ENCODE data around the gene SP4. TPM values are rescaled to one million over a fixed set of nuclear protein-coding genes. Genes with fewer than 3 reads are reported as not detected.

SP4 gene
- total RNA-seq, 2 donors from 2014 or later = 10.9 to 14.1 TPM

DNA sequence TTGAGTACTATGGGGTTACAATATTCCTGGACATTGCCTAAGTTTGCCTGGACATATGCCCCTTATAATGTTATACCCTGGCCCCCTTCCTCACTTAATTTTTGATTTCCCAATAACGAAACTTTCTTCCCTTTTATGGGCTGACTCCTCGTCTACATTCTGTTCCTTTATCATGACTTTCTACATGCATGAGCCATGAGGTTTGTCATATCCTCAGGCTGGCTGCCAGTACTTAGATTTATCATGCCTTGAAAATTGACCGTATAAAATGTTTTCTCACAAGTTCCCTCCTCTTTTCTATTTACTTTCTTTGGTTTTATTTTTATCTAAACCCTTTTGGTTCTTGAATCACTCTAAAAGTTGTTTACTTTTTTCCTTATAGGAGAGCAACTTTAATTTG, 119.6 kb downstream of the SP4 start:
- Histone ChIP-seq H3K9me3 (no peaks in the 10 kb centered on the region), H3K27me3 (replicated peaks; ENCODE audit: insufficient read depth) (no peaks in the 10 kb centered on the region), H3K27ac (no peak overlapping the region), H3K36me3 (no peaks in the 10 kb centered on the region), H3K4me3 (no peak overlapping the region), H3K4me1 (replicated peaks) (no peaks in the 10 kb centered on the region)
- intact Hi-C loops (cut with DNase I) = no loop called here
- no peak for DNase-seq (ENCODE audit: low spot score)
- 42% methylated on average over 3 of the region's 3 CpGs for WGBS
- TF ChIP-seq POLR2AphosphoS5 (IDR thresholded peaks at IDR 0.05) (no peak), POLR2A (IDR thresholded peaks at IDR 0.05) (no peak)
- TF ChIP-seq, protein P1, sequence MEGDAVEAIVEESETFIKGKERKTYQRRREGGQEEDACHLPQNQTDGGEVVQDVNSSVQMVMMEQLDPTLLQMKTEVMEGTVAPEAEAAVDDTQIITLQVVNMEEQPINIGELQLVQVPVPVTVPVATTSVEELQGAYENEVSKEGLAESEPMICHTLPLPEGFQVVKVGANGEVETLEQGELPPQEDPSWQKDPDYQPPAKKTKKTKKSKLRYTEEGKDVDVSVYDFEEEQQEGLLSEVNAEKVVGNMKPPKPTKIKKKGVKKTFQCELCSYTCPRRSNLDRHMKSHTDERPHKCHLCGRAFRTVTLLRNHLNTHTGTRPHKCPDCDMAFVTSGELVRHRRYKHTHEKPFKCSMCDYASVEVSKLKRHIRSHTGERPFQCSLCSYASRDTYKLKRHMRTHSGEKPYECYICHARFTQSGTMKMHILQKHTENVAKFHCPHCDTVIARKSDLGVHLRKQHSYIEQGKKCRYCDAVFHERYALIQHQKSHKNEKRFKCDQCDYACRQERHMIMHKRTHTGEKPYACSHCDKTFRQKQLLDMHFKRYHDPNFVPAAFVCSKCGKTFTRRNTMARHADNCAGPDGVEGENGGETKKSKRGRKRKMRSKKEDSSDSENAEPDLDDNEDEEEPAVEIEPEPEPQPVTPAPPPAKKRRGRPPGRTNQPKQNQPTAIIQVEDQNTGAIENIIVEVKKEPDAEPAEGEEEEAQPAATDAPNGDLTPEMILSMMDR (IDR thresholded peaks at IDR 0.05) = no peak

GRCh38 chr7:21548491-21548890, 120.6 kb downstream of the SP4 start:
- Histone ChIP-seq H3K36me3 (no peaks in the 10 kb centered on the region), H3K4me1 (replicated peaks) (no peaks in the 10 kb centered on the region), H3K9me3 (no peaks in the 10 kb centered on the region), H3K27me3 (replicated peaks; ENCODE audit: insufficient read depth) (no peaks in the 10 kb centered on the region), H3K27ac (no peak overlapping the region), H3K4me3 (no peak overlapping the region)
- TF ChIP-seq, protein P1 (IDR thresholded peaks at IDR 0.05) = no peak
- TF ChIP-seq POLR2A (IDR thresholded peaks at IDR 0.05) = no peak
- no peak for TF ChIP-seq POLR2AphosphoS5 (IDR thresholded peaks at IDR 0.05)
- DNase-seq (ENCODE audit: low spot score) = no peak
- 71% methylated on average over 3 of the region's 3 CpGs for WGBS
- intact Hi-C loops (cut with DNase I) = no loop called here

- intact Hi-C loops (cut with DNase I) = no loop called here
- 83% methylated on average over 3 of the region's 3 CpGs for WGBS
- Histone ChIP-seq H3K4me1 (replicated peaks) (no peaks in the 10 kb centered on the region), H3K4me3 (no peak overlapping the region), H3K27ac (no peak overlapping the region), H3K9me3 (no peaks in the 10 kb centered on the region), H3K36me3 (no peaks in the 10 kb centered on the region), H3K27me3 (replicated peaks; ENCODE audit: insufficient read depth) (no peaks in the 10 kb centered on the region)
- TF ChIP-seq, protein P1 (IDR thresholded peaks at IDR 0.05) = no peak
- TF ChIP-seq POLR2AphosphoS5 (IDR thresholded peaks at IDR 0.05) (no peak), POLR2A (IDR thresholded peaks at IDR 0.05) (no peak)
- DNase-seq (ENCODE audit: low spot score) = no peak
Measured at GRCh38 chr7:21550076-21550475, 122.2 kb downstream of the SP4 start.

GRCh38 chr7:21550821-21551531, 123.1 kb downstream of the SP4 start:
- 45% methylated on average over 6 of the region's 6 CpGs for WGBS
- intact Hi-C loops (cut with DNase I) = no loop called here
- no peaks in the 10 kb centered on the region for H3K9me3 ChIP-seq
- DNase-seq (ENCODE audit: low spot score) = peak; percentile 39
- no peak overlapping the region for H3K4me3 ChIP-seq
- TF ChIP-seq, protein P1 (IDR thresholded peaks at IDR 0.05) = peak in 1 of 4 experiments; percentile 11
- TF ChIP-seq POLR2AphosphoS5 (IDR thresholded peaks at IDR 0.05) (peak; percentile 23), POLR2A (IDR thresholded peaks at IDR 0.05) (no peak)
- no peaks in the 10 kb centered on the region for H3K36me3 ChIP-seq
- H3K27me3 ChIP-seq (replicated peaks; ENCODE audit: insufficient read depth) = no peaks in the 10 kb centered on the region
- no peaks in the 10 kb centered on the region for H3K4me1 ChIP-seq (replicated peaks)
- H3K27ac ChIP-seq = no peak overlapping the region

DNA sequence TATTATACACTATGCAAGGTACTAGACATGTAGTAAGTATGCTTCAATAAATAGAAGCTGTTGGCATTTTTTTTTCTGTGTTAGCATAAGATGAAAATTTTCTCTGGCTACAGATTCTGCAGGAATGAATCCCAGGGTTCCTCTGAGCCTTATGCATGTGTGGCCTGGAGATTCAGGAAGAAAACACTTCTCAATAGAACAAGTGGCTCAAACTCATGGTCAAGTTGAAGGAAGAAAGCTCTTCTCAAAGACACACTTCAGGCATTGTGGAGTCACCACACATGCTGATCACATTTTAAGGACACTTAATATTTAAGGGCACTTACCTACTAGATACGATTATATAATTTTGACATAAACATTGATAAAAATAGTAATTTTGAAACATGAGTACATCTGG, 134.5 kb downstream of the SP4 start:
- Histone ChIP-seq H3K36me3 (no peaks in the 10 kb centered on the region), H3K27ac (no peak overlapping the region), H3K4me1 (replicated peaks) (no peaks in the 10 kb centered on the region), H3K9me3 (no peaks in the 10 kb centered on the region), H3K4me3 (no peak overlapping the region), H3K27me3 (replicated peaks; ENCODE audit: insufficient read depth) (no peaks in the 10 kb centered on the region)
- intact Hi-C loops (cut with DNase I) = no loop called here
- DNase-seq (ENCODE audit: low spot score) = no peak
- TF ChIP-seq, protein P1 (IDR thresholded peaks at IDR 0.05) = no peak
- TF ChIP-seq POLR2AphosphoS5 (IDR thresholded peaks at IDR 0.05) (no peak), POLR2A (IDR thresholded peaks at IDR 0.05) (no peak)
- WGBS = 90% methylated on average over 1 of the region's 1 CpG

All from prostate gland (tissue), 2 donors.